HG02884 (cell line): ENCODE results near the gene ATG4A.

ENCODE experiments used
- ATAC-seq: cut with Tn5 transposase; IDR thresholded peaks from one replicate; pipeline ENCODE4 v1.9.1; 2021; ENCODE audit warnings: mild to moderate bottlenecking, moderate library complexity; ENCODE audit not compliant: unreplicated experiment

Gene ATG4A

GRCh38 chrX:108167211-108167872 lies 75.8 kb downstream of the ATG4A start:
- no peak for ATAC-seq

- ATAC-seq = no peak
Observed at GRCh38 chrX:108168961-108169740, 77.6 kb downstream of the ATG4A start.

- no peak for ATAC-seq
Observed at GRCh38 chrX:108169768-108170167, 78.2 kb downstream of the ATG4A start.

- ATAC-seq = no peak
Observed at GRCh38 chrX:108171671-108172070, 80.1 kb downstream of the ATG4A start.

- ATAC-seq = no peak
Observed at GRCh38 chrX:108173874-108174273, 82.3 kb downstream of the ATG4A start.

- no peak for ATAC-seq
Observed at GRCh38 chrX:108177351-108178142, 86.0 kb downstream of the ATG4A start.

- ATAC-seq = no peak
Observed at GRCh38 chrX:108178143-108178498, 86.5 kb downstream of the ATG4A start.

- no peak for ATAC-seq
Observed at GRCh38 chrX:108186811-108187210, 95.2 kb downstream of the ATG4A start.

- no peak for ATAC-seq
Observed at GRCh38 chrX:108198420-108198819, 106.8 kb downstream of the ATG4A start.

GRCh38 chrX:108199041-108199440 lies 107.5 kb downstream of the ATG4A start:
- no peak for ATAC-seq

- ATAC-seq = no peak
Observed at GRCh38 chrX:108199691-108200090, 108.1 kb downstream of the ATG4A start.

GRCh38 chrX:108203540-108203939 lies 112.0 kb downstream of the ATG4A start:
- ATAC-seq = no peak
